IPS DF 19.7 (cell line): ENCODE measurements around the gene RHOD.

Experiments used
- DNase-seq: peaks from one replicate; pipeline ENCODE4 v3.0.0-alpha.2; 2013; ENCODE audit warnings: low read depth, low spot score

Gene RHOD, protein sequence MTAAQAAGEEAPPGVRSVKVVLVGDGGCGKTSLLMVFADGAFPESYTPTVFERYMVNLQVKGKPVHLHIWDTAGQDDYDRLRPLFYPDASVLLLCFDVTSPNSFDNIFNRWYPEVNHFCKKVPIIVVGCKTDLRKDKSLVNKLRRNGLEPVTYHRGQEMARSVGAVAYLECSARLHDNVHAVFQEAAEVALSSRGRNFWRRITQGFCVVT

DNA sequence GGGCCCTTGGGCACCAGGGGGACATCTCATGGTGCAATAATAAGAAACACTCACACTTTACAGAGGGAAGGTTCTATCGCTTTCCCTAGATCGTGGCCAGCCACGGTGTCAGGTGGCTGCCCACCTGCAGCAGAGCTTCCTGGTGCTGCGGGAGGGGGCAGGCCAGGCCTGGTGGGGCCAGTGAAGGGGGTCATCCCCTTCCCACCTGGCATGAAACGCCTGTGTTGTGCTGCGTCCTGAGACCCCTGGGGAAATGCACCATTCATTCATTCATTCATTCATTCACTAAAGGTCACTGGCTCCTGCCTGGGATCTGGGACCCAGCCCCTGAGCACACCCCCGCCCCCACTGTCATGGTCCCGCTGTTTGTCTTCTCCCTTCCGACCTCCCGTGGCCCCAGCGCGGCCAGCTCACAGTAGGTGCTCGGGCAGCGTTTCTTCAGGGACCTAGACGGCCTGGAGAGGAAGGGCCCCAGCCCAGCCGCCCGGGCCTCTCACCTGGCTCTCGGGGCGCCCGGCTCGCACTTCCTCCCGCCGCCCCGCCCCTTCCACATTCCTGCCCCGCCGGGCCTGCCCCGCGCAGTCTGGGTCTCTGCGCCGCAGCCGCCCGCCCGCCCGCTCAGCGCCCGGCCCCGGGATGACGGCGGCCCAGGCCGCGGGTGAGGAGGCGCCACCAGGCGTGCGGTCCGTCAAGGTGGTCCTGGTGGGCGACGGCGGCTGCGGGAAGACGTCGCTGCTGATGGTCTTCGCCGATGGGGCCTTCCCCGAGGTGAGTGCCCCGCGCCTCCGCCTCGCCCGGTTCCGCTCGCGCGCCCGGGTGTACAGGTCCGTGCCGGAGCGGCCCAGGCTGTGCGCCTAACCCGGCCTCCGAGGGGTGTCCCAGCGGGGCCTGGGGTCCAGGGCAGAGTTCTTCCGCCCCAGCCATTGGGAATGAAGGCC is at the start of gene RHOD:
TSS of gene RHOD (plus strand) at position 581 of the 938 bp plus-strand sequence. CDS start at position 637, 56 bp downstream.
- DNase-seq = no peak

GRCh38 chr11:67007126-67007525 is 49.5 kb upstream of the RHOD start:
- DNase-seq = no peak

- no peak for DNase-seq
Measured at GRCh38 chr11:67010296-67010905, 46.2 kb upstream of the RHOD start.

- no peak for DNase-seq
Measured at GRCh38 chr11:67013511-67014045, 43.1 kb upstream of the RHOD start.

- DNase-seq = no peak
Measured at GRCh38 chr11:67014343-67014742, 42.3 kb upstream of the RHOD start.

DNA sequence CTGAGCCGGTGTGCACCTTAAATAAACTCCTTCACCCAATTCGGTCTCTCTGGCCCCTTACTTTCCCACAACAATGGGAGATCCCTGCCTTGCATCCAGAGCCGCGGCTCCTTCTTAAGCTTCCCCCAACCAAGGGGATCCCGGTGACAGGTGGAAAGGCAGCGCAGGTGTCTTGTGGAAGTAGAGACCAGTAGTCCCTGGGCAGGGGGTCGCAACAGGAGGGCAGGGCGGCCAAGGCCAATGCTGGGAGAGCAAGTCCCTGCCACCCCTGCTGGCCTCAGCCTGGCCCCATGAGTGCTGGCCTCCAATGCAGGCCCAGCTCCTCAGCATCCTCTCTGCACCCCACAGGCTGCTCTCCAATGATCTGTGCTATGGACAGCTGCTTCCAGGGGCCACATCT is 41.6 kb upstream of the RHOD start:
- no peak for DNase-seq

- DNase-seq = no peak
Measured at GRCh38 chr11:67016550-67016949, 40.1 kb upstream of the RHOD start.

- no peak for DNase-seq
Measured at GRCh38 chr11:67020949-67021348, 35.7 kb upstream of the RHOD start.

GRCh38 chr11:67022341-67022933 is 34.2 kb upstream of the RHOD start:
- no peak for DNase-seq

- no peak for DNase-seq
Measured at GRCh38 chr11:67022961-67023956, 33.4 kb upstream of the RHOD start, which contains the start of gene SYT12. TSS of gene SYT12 (plus strand) at chr11:67023134. CDS start at chr11:67030145, 7,011 bp downstream.

DNA sequence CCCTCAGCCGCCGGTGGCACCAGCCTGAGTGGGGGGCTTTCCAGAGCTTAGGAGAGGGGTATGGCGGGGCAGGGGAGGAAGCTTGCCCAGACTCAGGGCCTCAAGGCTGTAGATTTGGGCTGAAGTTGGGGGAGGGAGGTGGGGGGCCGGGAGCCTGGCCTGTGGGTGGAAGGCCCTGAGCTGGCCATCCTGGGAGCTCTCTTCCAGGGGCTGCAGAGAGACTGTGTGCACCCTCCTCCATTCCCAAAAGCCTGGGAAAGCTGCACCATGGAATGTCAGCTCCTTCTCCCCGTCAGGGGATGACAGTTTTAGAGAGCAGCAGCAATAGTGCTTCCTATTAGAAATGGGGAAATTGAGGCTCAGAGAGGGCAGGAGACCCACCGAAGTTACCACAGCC is 32.7 kb upstream of the RHOD start:
- DNase-seq = no peak

DNA sequence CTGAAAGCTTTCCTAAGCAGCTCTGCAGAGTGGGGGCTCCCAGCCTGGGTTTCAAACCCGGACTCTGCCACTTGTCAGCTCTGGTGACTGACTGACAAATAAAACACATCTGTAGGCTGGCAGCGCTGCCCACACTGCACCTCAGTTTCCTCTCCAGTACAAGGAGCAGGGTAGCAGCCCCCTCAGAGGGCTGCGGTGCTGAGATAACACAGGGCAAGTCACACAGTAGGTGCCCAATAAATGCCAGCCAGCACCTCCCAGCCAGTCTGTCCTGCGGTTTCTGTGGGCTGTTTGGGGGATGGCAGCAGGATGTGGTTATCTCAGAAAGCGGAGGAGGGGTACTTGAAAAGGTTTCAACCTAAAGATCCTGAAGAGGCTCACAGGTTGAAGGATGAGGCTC is 32.2 kb upstream of the RHOD start:
- DNase-seq = no peak

DNA sequence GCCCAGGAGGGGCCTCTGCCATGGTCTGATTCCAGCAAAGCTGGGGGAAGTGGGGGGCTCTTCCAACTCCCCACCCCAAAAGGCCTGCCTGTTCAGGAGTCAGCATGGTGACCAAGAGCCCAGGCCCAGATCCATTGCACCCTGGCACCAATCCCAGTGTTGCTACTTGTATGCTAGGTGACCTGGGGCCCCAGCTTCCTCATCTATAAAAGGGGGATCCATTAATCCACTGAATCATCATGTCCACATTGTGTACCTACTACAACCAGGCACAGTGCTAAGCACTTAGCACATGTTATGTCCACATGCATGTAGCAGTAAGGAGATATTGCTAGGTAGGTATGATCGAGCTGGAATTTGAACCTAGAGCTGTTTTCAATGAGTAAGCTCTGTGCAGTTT is 31.7 kb upstream of the RHOD start:
- no peak for DNase-seq

GRCh38 chr11:67025750-67026149 is 30.9 kb upstream of the RHOD start:
- no peak for DNase-seq

- no peak for DNase-seq
Measured at GRCh38 chr11:67026941-67027340, 29.7 kb upstream of the RHOD start.

DNA sequence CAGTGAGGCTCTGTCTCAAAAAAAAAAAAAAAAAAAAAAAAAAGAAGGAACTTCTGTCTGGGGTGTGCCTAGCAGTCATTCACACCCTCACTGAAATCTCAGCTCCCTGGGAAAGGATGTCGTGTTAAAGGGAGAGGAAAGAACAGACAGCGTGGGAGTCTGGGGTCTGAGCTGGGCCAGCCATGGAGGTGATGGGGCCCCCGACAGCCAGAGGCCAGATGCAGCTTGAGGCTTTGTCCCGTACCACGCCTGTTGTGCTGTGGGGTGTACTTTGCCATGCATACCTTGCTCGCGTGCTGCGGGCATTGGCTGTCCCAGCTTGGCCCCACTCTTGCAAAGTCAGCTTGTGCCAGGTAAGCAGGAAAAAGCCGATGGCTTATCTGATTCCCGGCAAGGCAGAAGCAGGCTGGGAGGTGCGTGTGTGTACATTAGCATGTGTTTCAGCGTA is 29.1 kb upstream of the RHOD start:
- DNase-seq = no peak

- no peak for DNase-seq
Measured at GRCh38 chr11:67027943-67028542, 28.6 kb upstream of the RHOD start.

- DNase-seq = no peak
Measured at GRCh38 chr11:67029146-67029545, 27.5 kb upstream of the RHOD start.

DNA sequence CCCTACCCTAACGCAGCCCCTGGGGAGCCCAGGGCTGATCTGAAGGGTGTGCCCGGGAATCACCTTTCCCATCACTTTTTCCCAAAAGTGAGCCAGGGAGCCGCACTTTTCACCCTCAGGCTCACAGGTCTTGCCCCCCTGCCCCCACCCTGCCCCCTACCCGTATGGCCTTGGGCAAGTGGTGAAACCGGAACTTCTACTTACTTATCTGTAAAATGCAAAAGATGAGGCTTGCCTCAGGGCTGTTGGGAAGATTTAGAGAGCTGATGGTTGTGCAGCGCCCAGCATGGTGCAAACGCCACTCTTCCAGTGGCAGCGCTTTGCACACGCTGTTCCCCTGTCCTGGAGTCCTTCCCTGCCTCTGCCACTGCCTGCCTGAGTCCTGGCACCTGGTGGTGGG is 25.7 kb upstream of the RHOD start:
- DNase-seq = no peak
